Fibroblast of pulmonary artery (primary cell): ENCODE results near the gene IFT25.

Experiments used
- DNase-seq: peaks from one replicate; pipeline ENCODE4 v3.0.0-alpha.2; 2010; ENCODE audit warnings: low read depth
- H3K4me3 ChIP-seq: replicated peaks from 2 replicates; pipeline ENCODE4 v1.5.1; 2011; ENCODE audit warnings: low read depth, mild to moderate bottlenecking, control low read depth, low read length, moderate library complexity
- CTCF ChIP-seq: IDR thresholded peaks from 2 replicates; pipeline ENCODE4 v1.5.1; 2011; ENCODE audit warnings: mild to moderate bottlenecking, control low read depth, low read length, inconsistent platforms; ENCODE audit errors: missing control alignments

The IFT25 gene

GRCh38 chr1:53967409-53968124 is 22.1 kb upstream of the IFT25 start:
- no peak for DNase-seq
- no peak for TF ChIP-seq CTCF
- no peak overlapping the region for H3K4me3 ChIP-seq

GRCh38 chr1:53966794-53967193 is 21.3 kb upstream of the IFT25 start:
- TF ChIP-seq CTCF: no peak
- H3K4me3 ChIP-seq: no peak overlapping the region
- no peak for DNase-seq

- TF ChIP-seq CTCF: no peak
- peak; percentile 27 for DNase-seq
- no peak overlapping the region for H3K4me3 ChIP-seq
Observed at GRCh38 chr1:53964109-53964508, 18.6 kb upstream of the IFT25 start.

- DNase-seq: no peak
- no peak overlapping the region for H3K4me3 ChIP-seq
- no peak for TF ChIP-seq CTCF
Observed at GRCh38 chr1:53963460-53963859, 18.0 kb upstream of the IFT25 start.

- DNase-seq: no peak
- TF ChIP-seq CTCF: no peak
- no peak overlapping the region for H3K4me3 ChIP-seq
Observed at GRCh38 chr1:53962395-53962794, 16.9 kb upstream of the IFT25 start.

GRCh38 chr1:53959664-53960250 is 14.3 kb upstream of the IFT25 start:
- peak; percentile 50 for TF ChIP-seq CTCF
- DNase-seq: peak; percentile 45
- H3K4me3 ChIP-seq: no peak overlapping the region
